Tibial nerve (tissue), 4 donors: ENCODE data around the gene AEN. TPM values are rescaled to one million over a fixed set of nuclear protein-coding genes. Genes with fewer than 3 reads are reported as not detected.

Experiments used
- DNase-seq, 2 donors: peaks; one replicate each; pipeline ENCODE4 v3.0.0-alpha.2; 2019; ENCODE audit warnings: low spot score in 2 of 2
- H3K27ac ChIP-seq, 4 donors: fragments of 200-600 bp; sonication (generic) in 3 of 4; one replicate each; pipeline ENCODE4 v1.5.1; 2017 to 2019; ENCODE audit warnings: mild to moderate bottlenecking in 1 of 4
- H3K27me3 ChIP-seq, 2 donors: fragments of 200-600 bp; sonication (generic) in 1 of 2; one replicate each; pipeline versions ENCODE4 v1.5.1 to v1.6.0; 2017 to 2019
- H3K36me3 ChIP-seq, 3 donors: fragments of 200-600 bp; sonication (generic); one replicate each; pipeline ENCODE4 v1.5.1; 2018 to 2019
- H3K4me1 ChIP-seq, 4 donors: fragments of 200-600 bp; sonication (generic) in 3 of 4; one replicate each; pipeline ENCODE4 v1.5.1; 2017 to 2019
- H3K4me3 ChIP-seq, 4 donors: fragments of 200-600 bp; sonication (generic) in 3 of 4; one replicate each; pipeline ENCODE4 v1.5.1; 2017 to 2019; ENCODE audit warnings: mild to moderate bottlenecking in 1 of 4, moderate library complexity in 1 of 4
- H3K9me3 ChIP-seq, 4 donors: fragments of 200-600 bp; sonication (generic) in 3 of 4; one replicate each; pipeline ENCODE4 v1.5.1; 2017 to 2019
- CTCF ChIP-seq, 5 experiments: fragments of 200-600 bp in 3 of 5; fragments of 450-650 bp in 2 of 5; sonication (generic) in 3 of 5; IDR thresholded peaks; one replicate each; pipeline ENCODE4 v1.5.1; 2016 to 2019; ENCODE audit warnings: antibody characterized with exemption in 5 of 5, mild to moderate bottlenecking in 3 of 5, moderate library complexity in 2 of 5
- EP300 ChIP-seq, 2 donors: sonication (generic); formaldehyde crosslinking; IDR thresholded peaks; one replicate each; pipeline ENCODE4 v1.6.1; 2017; ENCODE audit warnings: antibody characterized with exemption in 2 of 2, mild to moderate bottlenecking in 1 of 2
- POLR2A ChIP-seq, 2 donors: fragments of 450-650 bp; IDR thresholded peaks; one replicate each; pipeline ENCODE4 v1.6.1; 2017; ENCODE audit warnings: antibody characterized with exemption in 2 of 2, mild to moderate bottlenecking in 2 of 2, moderate library complexity in 2 of 2
- WGBS, 2 donors: methylation state at CpG; one replicate each; pipeline ENCODE4 v1.1.5; 2018; 5-methylcytosine and 5-hydroxymethylcytosine counted together
- total RNA-seq, 4 donors: library from RNA; depleted of rRNA; stranded (reverse); fragments of >200 nt; gene quantifications; one replicate each; pipeline ENCODE4 v1.1.0, GENCODE V29; 2016

AEN gene
- total RNA-seq, 4 donors from 2014 or later = 10.1 to 17.8 (median 13.1) TPM

GRCh38 chr15:88652456-88653199, 31.5 kb downstream of the AEN start:
- Histone ChIP-seq H3K27ac (peak overlapping the region in 3 of 4 donors; percentile 56 to 70 (median 62)), H3K36me3 (no peaks in the 10 kb centered on the region), H3K9me3 (no peaks in the 10 kb centered on the region), H3K27me3 (no peaks in the 10 kb centered on the region), H3K4me1 (peaks cover 3 to 58% (median 35%) of the 10 kb centered on the region in 4 donors), H3K4me3 (no peak overlapping the region)
- WGBS, 2 donors = 85 to 90% methylated on average over 7 of the region's 8 CpGs
- no peak for DNase-seq
- TF ChIP-seq CTCF (IDR thresholded peaks at IDR 0.05) = no peak
- no peak for TF ChIP-seq POLR2A (IDR thresholded peaks at IDR 0.05)
- TF ChIP-seq EP300 (IDR thresholded peaks at IDR 0.05) = no peak

GRCh38 chr15:88653200-88654064, 32.3 kb downstream of the AEN start:
- TF ChIP-seq POLR2A (IDR thresholded peaks at IDR 0.05) (no peak), CTCF (IDR thresholded peaks at IDR 0.05) (no peak), EP300 (IDR thresholded peaks at IDR 0.05) (no peak)
- H3K9me3 ChIP-seq = no peaks in the 10 kb centered on the region
- H3K36me3 ChIP-seq = no peaks in the 10 kb centered on the region
- no peak overlapping the region for H3K4me3 ChIP-seq
- WGBS, 2 donors = 68 to 72% methylated on average over 13 of the region's 13 CpGs
- H3K27me3 ChIP-seq = no peaks in the 10 kb centered on the region
- H3K27ac ChIP-seq = peak overlapping the region in 3 of 4 donors; percentile 56 to 70 (median 62)
- no peak for DNase-seq
- H3K4me1 ChIP-seq = peaks cover 3 to 50% (median 27%) of the 10 kb centered on the region in 4 donors

GRCh38 chr15:88654430-88655102, 33.4 kb downstream of the AEN start:
- no peak for DNase-seq
- WGBS, 2 donors = 92 to 93% methylated on average over 18 of the region's 18 CpGs
- H3K36me3 ChIP-seq = no peaks in the 10 kb centered on the region
- no peak overlapping the region for H3K27ac ChIP-seq
- no peaks in the 10 kb centered on the region for H3K27me3 ChIP-seq
- H3K4me3 ChIP-seq = no peak overlapping the region
- no peaks in the 10 kb centered on the region for H3K9me3 ChIP-seq
- peaks cover 0 to 46% (median 19%) of the 10 kb centered on the region in 4 donors for H3K4me1 ChIP-seq
- TF ChIP-seq EP300 (IDR thresholded peaks at IDR 0.05) (no peak), POLR2A (IDR thresholded peaks at IDR 0.05) (no peak), CTCF (IDR thresholded peaks at IDR 0.05) (no peak)

GRCh38 chr15:88655103-88655553, 34.0 kb downstream of the AEN start:
- TF ChIP-seq CTCF (IDR thresholded peaks at IDR 0.05) (no peak), EP300 (IDR thresholded peaks at IDR 0.05) (no peak), POLR2A (IDR thresholded peaks at IDR 0.05) (no peak)
- H3K27me3 ChIP-seq = no peaks in the 10 kb centered on the region
- H3K4me3 ChIP-seq = no peak overlapping the region
- no peaks in the 10 kb centered on the region for H3K36me3 ChIP-seq
- no peak for DNase-seq
- H3K4me1 ChIP-seq = peaks cover 0 to 46% (median 15%) of the 10 kb centered on the region in 4 donors
- WGBS, 2 donors = 88 to 91% methylated on average over 14 of the region's 14 CpGs
- no peaks in the 10 kb centered on the region for H3K9me3 ChIP-seq
- no peak overlapping the region for H3K27ac ChIP-seq
